Neutrophil (primary cell): ENCODE measurements around the gene CLIC5.
"Not testable (repeated sequence)": the region's sequence is repeated elsewhere in the genome, so short reads cannot be mapped to it uniquely, and the experiment has no call there.

ENCODE experiments used
- H3K27ac ChIP-seq: fragments of 200-600 bp; sonication (generic); 2 replicates; pipeline ENCODE4 v1.5.1; 2016; ENCODE audit warnings: mild to moderate bottlenecking, moderate library complexity
- H3K27me3 ChIP-seq: fragments of 200-600 bp; sonication (generic); 2 replicates; pipeline ENCODE4 v1.6.0; 2016; ENCODE audit warnings: mild to moderate bottlenecking
- H3K36me3 ChIP-seq: fragments of 200-600 bp; sonication (generic); 2 replicates; pipeline ENCODE4 v1.5.1; 2017
- H3K4me1 ChIP-seq, 2 experiments: fragments of 200-600 bp in 1 of 2; sonication (generic) in 1 of 2; 1 replicate in 1 of 2; 2 replicates in 1 of 2; pipeline versions ENCODE4 v1.5.1 to v1.6.1; 2013 to 2016; ENCODE audit warnings: low read depth in 1 of 2, low read length in 1 of 2, mild to moderate bottlenecking in 1 of 2, moderate library complexity in 1 of 2; ENCODE audit not compliant: control insufficient read depth in 1 of 2, insufficient read depth in 1 of 2
- H3K4me3 ChIP-seq, 2 experiments: fragments of 200-600 bp in 1 of 2; sonication (generic) in 1 of 2; 1 replicate in 1 of 2; 2 replicates in 1 of 2; pipeline ENCODE4 v1.5.1; 2013 to 2016; ENCODE audit warnings: low read depth in 1 of 2, low read length in 1 of 2, mild to moderate bottlenecking in 1 of 2, moderate library complexity in 1 of 2
- H3K9me3 ChIP-seq: fragments of 200-600 bp; sonication (generic); 2 replicates; pipeline ENCODE4 v1.5.1; 2016
- CTCF ChIP-seq: fragments of 200-600 bp; sonication (generic); IDR thresholded peaks from 2 replicates; pipeline ENCODE4 v1.5.1; 2016; ENCODE audit warnings: antibody characterized with exemption

CLIC5 gene

GRCh38 chr6:45928721-45929305 lies 86.8 kb downstream of the CLIC5 start:
- Histone ChIP-seq H3K27ac (no peak overlapping the region), H3K36me3 (no peaks in the 10 kb centered on the region), H3K9me3 (no peaks in the 10 kb centered on the region), H3K4me1 (no peaks in the 10 kb centered on the region), H3K4me3 (no peak overlapping the region), H3K27me3 (no peaks in the 10 kb centered on the region)
- no peak for TF ChIP-seq CTCF

GRCh38 chr6:45927421-45928320 lies 88.0 kb downstream of the CLIC5 start:
- Histone ChIP-seq H3K4me1 (no peaks in the 10 kb centered on the region), H3K27me3 (no peaks in the 10 kb centered on the region), H3K4me3 (no peak overlapping the region), H3K9me3 (no peaks in the 10 kb centered on the region), H3K27ac (no peak overlapping the region), H3K36me3 (no peaks in the 10 kb centered on the region)
- TF ChIP-seq CTCF: no peak

- H3K4me3 ChIP-seq, H3K27me3 ChIP-seq, H3K4me1 ChIP-seq, H3K9me3 ChIP-seq, H3K27ac ChIP-seq, H3K36me3 ChIP-seq: not testable (repeated sequence)
Observed at GRCh38 chr6:45926423-45926822, 89.2 kb downstream of the CLIC5 start.

- no peaks in the 10 kb centered on the region for H3K4me1 ChIP-seq
- no peak for TF ChIP-seq CTCF
- no peaks in the 10 kb centered on the region for H3K9me3 ChIP-seq
- H3K36me3 ChIP-seq: no peaks in the 10 kb centered on the region
- H3K27ac ChIP-seq: no peak overlapping the region
- no peak overlapping the region for H3K4me3 ChIP-seq
- no peaks in the 10 kb centered on the region for H3K27me3 ChIP-seq
Observed at GRCh38 chr6:45924763-45925342, 90.8 kb downstream of the CLIC5 start.

GRCh38 chr6:45923831-45924391 lies 91.7 kb downstream of the CLIC5 start:
- TF ChIP-seq CTCF: no peak
- no peaks in the 10 kb centered on the region for H3K9me3 ChIP-seq
- no peaks in the 10 kb centered on the region for H3K36me3 ChIP-seq
- no peak overlapping the region for H3K27ac ChIP-seq
- H3K27me3 ChIP-seq: no peaks in the 10 kb centered on the region
- H3K4me3 ChIP-seq: no peak overlapping the region
- no peaks in the 10 kb centered on the region for H3K4me1 ChIP-seq
